K562 (cell line): ENCODE measurements around the gene TDRD10. TPM values are rescaled to one million over a fixed set of nuclear protein-coding genes. Genes with fewer than 3 reads are reported as not detected.

Source experiments
- ARID1B ChIP-seq: fragments of 450-650 bp; IDR thresholded peaks from 2 replicates; pipeline ENCODE4 v1.6.1; 2016; ENCODE audit warnings: antibody characterized with exemption, mild to moderate bottlenecking, inconsistent platforms
- EHMT2 ChIP-seq: fragments of 450-650 bp; IDR thresholded peaks from 2 replicates; pipeline ENCODE4 v1.6.1; 2018; ENCODE audit warnings: antibody characterized with exemption
- JUND ChIP-seq, 2 experiments: IDR thresholded peaks; 2 replicates in 1 of 2; 3 replicates in 1 of 2; pipeline ENCODE4 v1.6.1; 2011; ENCODE audit warnings: borderline replicate concordance in 2 of 2, low read depth in 2 of 2, low read length in 2 of 2, improper control_type of control experiment in 1 of 2, missing biosample characterization in 1 of 2, missing genetic modification characterization in 1 of 2, missing genetic modification reagents in 1 of 2
- MAFG ChIP-seq: fragments of 450-650 bp; conservative IDR thresholded peaks from 2 replicates; pipeline ENCODE4 v1.6.1; 2016; ENCODE audit warnings: missing genetic modification characterization, missing compliant biosample characterization
- MYNN ChIP-seq, 2 experiments: sonication (generic); formaldehyde crosslinking in 1 of 2; IDR thresholded peaks; 2 replicates each; pipeline versions ENCODE4 v1.5.0 to v1.6.1; 2016 to 2020; ENCODE audit warnings: antibody characterized with exemption in 1 of 2, missing genetic modification reagents in 1 of 2
- NCOR1 ChIP-seq: fragments of 450-650 bp; IDR thresholded peaks from 2 replicates; pipeline ENCODE4 v1.6.1; 2016; ENCODE audit warnings: mild to moderate bottlenecking, moderate library complexity
- SOX6 ChIP-seq: fragments of 450-650 bp; IDR thresholded peaks from 2 replicates; pipeline ENCODE4 v1.6.1; 2014; ENCODE audit warnings: mild to moderate bottlenecking
- ZNF224 ChIP-seq: sonication (generic); formaldehyde crosslinking; IDR thresholded peaks from 2 replicates; pipeline ENCODE4 v1.8.0; 2022; ENCODE audit warnings: mild to moderate bottlenecking, missing genetic modification reagents
- ZNF561 ChIP-seq: fragments of 450-650 bp; formaldehyde crosslinking; conservative IDR thresholded peaks from 2 replicates; pipeline ENCODE4 v1.4.0; 2020; ENCODE audit warnings: mild to moderate bottlenecking, moderate library complexity
- polyA plus RNA-seq, 8 experiments: library from polyadenylated mRNA; depleted of rRNA in 4 of 8; stranded (reverse) in 5 of 8; unstranded in 3 of 8; fragments of >200 nt; fragmentation: Nextera tagmentation in 2 of 8; fragmentation: Illumina TruSeq in 1 of 8; extraction: Ambion mirVana in 2 of 8; extraction: Trizol in 1 of 8; gene quantifications; 2 replicates each; pipeline versions ENCODE4 v1.2.1 to v1.2.3, GENCODE V29; 2011 to 2014; ENCODE audit warnings: inconsistent platforms in 1 of 8, missing spikeins in 1 of 8
- total RNA-seq, 7 experiments: library from RNA; depleted of rRNA in 6 of 7; stranded (reverse); fragments of >200 nt in 6 of 7; fragmentation: Illumina TruSeq in 2 of 7; extraction: Trizol in 2 of 7; gene quantifications; 2 replicates each; pipeline versions ENCODE4 v1.2.1 to v1.2.3, GENCODE V29; 2011 to 2021; ENCODE audit warnings: low replicate concordance in 1 of 7
- TF ChIP-seq, protein P1 (sequence below): fragments of 250-450 bp; sonication (Bioruptor Pico); IDR thresholded peaks from 2 replicates; pipeline ENCODE4 v1.9.0; 2021; ENCODE audit warnings: mild to moderate bottlenecking, inconsistent platforms
- TF ChIP-seq, protein P2 (sequence below): fragments of 450-650 bp; IDR thresholded peaks from 2 replicates; pipeline ENCODE4 v1.6.1; 2018; ENCODE audit not compliant: partially characterized antibody
- TF ChIP-seq, protein P3 (sequence below), 3 experiments: IDR thresholded peaks in 2 of 3; conservative IDR thresholded peaks in 1 of 3; 2 replicates each; pipeline ENCODE4 v1.5.1; 2011 to 2012; ENCODE audit warnings: low read length in 3 of 3, mild to moderate bottlenecking in 3 of 3, control low read depth in 2 of 3, improper control_type of control experiment in 1 of 3, inconsistent platforms in 1 of 3, low read depth in 1 of 3, mixed read lengths in 1 of 3, moderate library complexity in 1 of 3; ENCODE audit not compliant: insufficient read depth in 2 of 3
- TF ChIP-seq, protein P4 (sequence below): sonication (generic); formaldehyde crosslinking; IDR thresholded peaks from 2 replicates; pipeline ENCODE4 v1.8.0; 2022; ENCODE audit warnings: mild to moderate bottlenecking, missing genetic modification reagents

TDRD10 gene
- total and polyA plus RNA-seq, 9 of the 15 experiments (the other 6 are each of a cell fraction or from before 2014, with no cell fraction given) = not detected

DNA sequence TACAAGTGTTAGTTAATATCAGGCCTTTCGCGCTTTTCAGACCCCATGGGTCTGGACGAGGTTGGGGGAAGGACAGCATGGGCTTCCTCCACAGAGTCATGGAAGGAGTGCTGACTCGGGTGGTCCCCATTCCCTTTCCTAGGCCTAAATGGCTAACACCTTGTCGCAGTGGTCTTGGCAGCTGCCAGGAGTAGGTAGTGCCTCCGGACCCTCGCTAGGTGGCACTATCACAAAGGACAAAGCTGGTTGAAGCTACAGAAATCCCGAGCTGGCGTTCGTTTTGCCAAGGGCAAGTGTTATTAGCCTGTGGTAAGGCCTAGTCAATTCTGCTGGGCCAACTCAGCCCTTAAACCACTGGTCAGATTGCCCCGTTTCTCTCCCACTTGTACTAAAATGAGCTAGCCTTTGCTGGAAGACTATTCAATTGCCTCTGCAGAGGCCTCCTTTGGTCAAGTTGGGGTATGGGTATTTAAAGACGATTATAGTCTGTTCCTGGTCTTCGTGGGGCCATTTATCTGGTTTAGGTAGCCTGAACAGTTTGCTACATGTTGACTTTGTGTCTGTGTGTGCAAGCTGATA lies 57.5 kb downstream of the TDRD10 start (continued):
- TF ChIP-seq, protein P1, sequence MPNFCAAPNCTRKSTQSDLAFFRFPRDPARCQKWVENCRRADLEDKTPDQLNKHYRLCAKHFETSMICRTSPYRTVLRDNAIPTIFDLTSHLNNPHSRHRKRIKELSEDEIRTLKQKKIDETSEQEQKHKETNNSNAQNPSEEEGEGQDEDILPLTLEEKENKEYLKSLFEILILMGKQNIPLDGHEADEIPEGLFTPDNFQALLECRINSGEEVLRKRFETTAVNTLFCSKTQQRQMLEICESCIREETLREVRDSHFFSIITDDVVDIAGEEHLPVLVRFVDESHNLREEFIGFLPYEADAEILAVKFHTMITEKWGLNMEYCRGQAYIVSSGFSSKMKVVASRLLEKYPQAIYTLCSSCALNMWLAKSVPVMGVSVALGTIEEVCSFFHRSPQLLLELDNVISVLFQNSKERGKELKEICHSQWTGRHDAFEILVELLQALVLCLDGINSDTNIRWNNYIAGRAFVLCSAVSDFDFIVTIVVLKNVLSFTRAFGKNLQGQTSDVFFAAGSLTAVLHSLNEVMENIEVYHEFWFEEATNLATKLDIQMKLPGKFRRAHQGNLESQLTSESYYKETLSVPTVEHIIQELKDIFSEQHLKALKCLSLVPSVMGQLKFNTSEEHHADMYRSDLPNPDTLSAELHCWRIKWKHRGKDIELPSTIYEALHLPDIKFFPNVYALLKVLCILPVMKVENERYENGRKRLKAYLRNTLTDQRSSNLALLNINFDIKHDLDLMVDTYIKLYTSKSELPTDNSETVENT = 0 out of 2 replicates have a peak, but pooled peaks have one; percentile 22
- TF ChIP-seq, protein P2, sequence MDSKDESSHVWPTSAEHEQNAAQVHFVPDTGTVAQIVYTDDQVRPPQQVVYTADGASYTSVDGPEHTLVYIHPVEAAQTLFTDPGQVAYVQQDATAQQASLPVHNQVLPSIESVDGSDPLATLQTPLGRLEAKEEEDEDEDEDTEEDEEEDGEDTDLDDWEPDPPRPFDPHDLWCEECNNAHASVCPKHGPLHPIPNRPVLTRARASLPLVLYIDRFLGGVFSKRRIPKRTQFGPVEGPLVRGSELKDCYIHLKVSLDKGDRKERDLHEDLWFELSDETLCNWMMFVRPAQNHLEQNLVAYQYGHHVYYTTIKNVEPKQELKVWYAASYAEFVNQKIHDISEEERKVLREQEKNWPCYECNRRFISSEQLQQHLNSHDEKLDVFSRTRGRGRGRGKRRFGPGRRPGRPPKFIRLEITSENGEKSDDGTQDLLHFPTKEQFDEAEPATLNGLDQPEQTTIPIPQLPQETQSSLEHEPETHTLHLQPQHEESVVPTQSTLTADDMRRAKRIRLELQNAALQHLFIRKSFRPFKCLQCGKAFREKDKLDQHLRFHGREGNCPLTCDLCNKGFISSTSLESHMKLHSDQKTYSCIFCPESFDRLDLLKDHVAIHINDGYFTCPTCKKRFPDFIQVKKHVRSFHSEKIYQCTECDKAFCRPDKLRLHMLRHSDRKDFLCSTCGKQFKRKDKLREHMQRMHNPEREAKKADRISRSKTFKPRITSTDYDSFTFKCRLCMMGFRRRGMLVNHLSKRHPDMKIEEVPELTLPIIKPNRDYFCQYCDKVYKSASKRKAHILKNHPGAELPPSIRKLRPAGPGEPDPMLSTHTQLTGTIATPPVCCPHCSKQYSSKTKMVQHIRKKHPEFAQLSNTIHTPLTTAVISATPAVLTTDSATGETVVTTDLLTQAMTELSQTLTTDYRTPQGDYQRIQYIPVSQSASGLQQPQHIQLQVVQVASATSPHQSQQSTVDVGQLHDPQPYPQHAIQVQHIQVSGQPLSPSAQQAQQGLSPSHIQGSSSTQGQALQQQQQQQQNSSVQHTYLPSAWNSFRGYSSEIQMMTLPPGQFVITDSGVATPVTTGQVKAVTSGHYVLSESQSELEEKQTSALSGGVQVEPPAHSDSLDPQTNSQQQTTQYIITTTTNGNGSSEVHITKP = peak; percentile 28
- TF ChIP-seq EHMT2 (peak; percentile 39; the same call in 1 of the 2 replicates), SOX6 (peak; percentile 9; the same call in 1 of the 2 replicates), MAFG (tag) (0 out of 2 replicates have a peak, but pooled peaks have one; percentile 1), ARID1B (0 out of 2 replicates have a peak, but pooled peaks have one; percentile 3), ZNF561 (CRISPR knock-in tag) (no peak), NCOR1 (no peak), MYNN (IDR thresholded peaks at IDR 0.05) (0 out of 2 replicates have a peak, but pooled peaks have one; percentile 54), MYNN (CRISPR knock-in tag; IDR thresholded peaks at IDR 0.05) (no peak), ZNF224 (peak; percentile 42; the same call in 1 of the 2 replicates), JUND (IDR thresholded peaks at IDR 0.05; ENCODE audit: borderline replicate concordance, low read depth, low read length) (peak; percentile 15; the same call in 1 of the 2 replicates), JUND (tag; IDR thresholded peaks at IDR 0.05; ENCODE audit: borderline replicate concordance, low read depth, low read length) (no peak)
- TF ChIP-seq, protein P3, sequence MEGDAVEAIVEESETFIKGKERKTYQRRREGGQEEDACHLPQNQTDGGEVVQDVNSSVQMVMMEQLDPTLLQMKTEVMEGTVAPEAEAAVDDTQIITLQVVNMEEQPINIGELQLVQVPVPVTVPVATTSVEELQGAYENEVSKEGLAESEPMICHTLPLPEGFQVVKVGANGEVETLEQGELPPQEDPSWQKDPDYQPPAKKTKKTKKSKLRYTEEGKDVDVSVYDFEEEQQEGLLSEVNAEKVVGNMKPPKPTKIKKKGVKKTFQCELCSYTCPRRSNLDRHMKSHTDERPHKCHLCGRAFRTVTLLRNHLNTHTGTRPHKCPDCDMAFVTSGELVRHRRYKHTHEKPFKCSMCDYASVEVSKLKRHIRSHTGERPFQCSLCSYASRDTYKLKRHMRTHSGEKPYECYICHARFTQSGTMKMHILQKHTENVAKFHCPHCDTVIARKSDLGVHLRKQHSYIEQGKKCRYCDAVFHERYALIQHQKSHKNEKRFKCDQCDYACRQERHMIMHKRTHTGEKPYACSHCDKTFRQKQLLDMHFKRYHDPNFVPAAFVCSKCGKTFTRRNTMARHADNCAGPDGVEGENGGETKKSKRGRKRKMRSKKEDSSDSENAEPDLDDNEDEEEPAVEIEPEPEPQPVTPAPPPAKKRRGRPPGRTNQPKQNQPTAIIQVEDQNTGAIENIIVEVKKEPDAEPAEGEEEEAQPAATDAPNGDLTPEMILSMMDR (IDR thresholded peaks at IDR 0.05 in 2 of 3, conservative IDR thresholded peaks at IDR 0.05 in 1 of 3; ENCODE audit: insufficient read depth in 2 of 3, low read depth in 1 of 3, low read length in 3 of 3) = peak; percentile 87 to 95 (median 92)
- TF ChIP-seq, protein P4, sequence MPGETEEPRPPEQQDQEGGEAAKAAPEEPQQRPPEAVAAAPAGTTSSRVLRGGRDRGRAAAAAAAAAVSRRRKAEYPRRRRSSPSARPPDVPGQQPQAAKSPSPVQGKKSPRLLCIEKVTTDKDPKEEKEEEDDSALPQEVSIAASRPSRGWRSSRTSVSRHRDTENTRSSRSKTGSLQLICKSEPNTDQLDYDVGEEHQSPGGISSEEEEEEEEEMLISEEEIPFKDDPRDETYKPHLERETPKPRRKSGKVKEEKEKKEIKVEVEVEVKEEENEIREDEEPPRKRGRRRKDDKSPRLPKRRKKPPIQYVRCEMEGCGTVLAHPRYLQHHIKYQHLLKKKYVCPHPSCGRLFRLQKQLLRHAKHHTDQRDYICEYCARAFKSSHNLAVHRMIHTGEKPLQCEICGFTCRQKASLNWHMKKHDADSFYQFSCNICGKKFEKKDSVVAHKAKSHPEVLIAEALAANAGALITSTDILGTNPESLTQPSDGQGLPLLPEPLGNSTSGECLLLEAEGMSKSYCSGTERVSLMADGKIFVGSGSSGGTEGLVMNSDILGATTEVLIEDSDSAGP (CRISPR knock-in tag) = no peak
